Natural killer cell (primary cell): ENCODE data around the gene TMEM239. TPM values are rescaled to one million over a fixed set of nuclear protein-coding genes. Genes with fewer than 3 reads are reported as not detected.

Experiments
- ATAC-seq, 3 donors: fragments of 150-1000 bp in 2 of 3; fragments of 200-7000 bp in 1 of 3; cut with Tn5 transposase; 1 replicate in 1 of 3; 2 replicates in 2 of 3; pipeline ENCODE4 v1.10.0; 2021; ENCODE audit warnings: mild to moderate bottlenecking in 2 of 3, moderate library complexity in 2 of 3
- DNase-seq, 2 donors: peaks; one replicate each; pipeline versions ENCODE4 v3.0.0 to v3.0.0-alpha.2; 2013 to 2021; ENCODE audit warnings: mixed read lengths in 1 of 2
- H3K27ac ChIP-seq: one replicate; pipeline ENCODE4 v1.5.1; 2013; ENCODE audit warnings: mild to moderate bottlenecking, low read length
- H3K27me3 ChIP-seq: one replicate; pipeline ENCODE4 v1.6.1; 2013; ENCODE audit warnings: low read length; ENCODE audit not compliant: control insufficient read depth, insufficient read depth
- H3K36me3 ChIP-seq: one replicate; pipeline ENCODE4 v1.6.1; 2013; ENCODE audit warnings: low read length; ENCODE audit not compliant: control insufficient read depth, insufficient read depth
- H3K4me1 ChIP-seq: one replicate; pipeline ENCODE4 v1.6.1; 2013; ENCODE audit warnings: low read length; ENCODE audit not compliant: control insufficient read depth, insufficient read depth
- H3K4me3 ChIP-seq: one replicate; pipeline ENCODE4 v1.5.1; 2013; ENCODE audit warnings: low read length
- H3K9me3 ChIP-seq: one replicate; pipeline ENCODE4 v1.6.1; 2013; ENCODE audit warnings: low read length; ENCODE audit not compliant: control insufficient read depth, insufficient read depth
- H3K27ac Mint-ChIP-seq, 2 donors: one replicate each; pipeline ENCODE4 v1.8.0; 2022; ENCODE audit warnings: mild to moderate bottlenecking in 2 of 2, mixed read lengths in 2 of 2, moderate library complexity in 1 of 2
- H3K27me3 Mint-ChIP-seq, 2 donors: one replicate each; pipeline ENCODE4 v1.8.0; 2022; ENCODE audit warnings: low read depth in 2 of 2, mixed read lengths in 2 of 2
- H3K36me3 Mint-ChIP-seq: one replicate; pipeline ENCODE4 v1.8.0; 2022; ENCODE audit warnings: mixed read lengths
- H3K4me1 Mint-ChIP-seq, 2 donors: one replicate each; pipeline ENCODE4 v1.8.0; 2022; ENCODE audit warnings: mixed read lengths in 2 of 2
- H3K4me3 Mint-ChIP-seq: one replicate; pipeline ENCODE4 v1.8.0; 2022; ENCODE audit warnings: mild to moderate bottlenecking, moderate library complexity, mixed read lengths
- H3K9me3 Mint-ChIP-seq, 2 donors: one replicate each; pipeline ENCODE4 v1.8.0; 2022; ENCODE audit warnings: mixed read lengths in 2 of 2
- WGBS: methylation state at CpG from one replicate; pipeline ENCODE4 v1.1.7; 2013; ENCODE audit warnings: missing lambda C conversion rate; ENCODE audit not compliant: insufficient coverage; 5-methylcytosine and 5-hydroxymethylcytosine counted together
- intact Hi-C: fragments of 100-400 bp; cut with micrococcal nuclease; formaldehyde crosslinking; loops from one replicate; pipeline ENCODE4 v1.14.2; 2022
- total RNA-seq, 4 donors: library from RNA; stranded (reverse); fragments of 120-200 nt in 1 of 4; gene quantifications; one replicate each; pipeline versions ENCODE4 v1.2.3 to v1.2.4, GENCODE V29; 2013 to 2022
- TF ChIP-seq, protein P1 (sequence below): fragments of 200-600 bp; IDR thresholded peaks from one replicate; pipeline ENCODE4 v1.8.0; 2022; ENCODE audit warnings: antibody characterized with exemption

The TMEM239 gene
- total RNA-seq, 3 donors from 2014 or later (not counting 1 experiment from before 2014, with no cell fraction given), result not detected

- no peaks in the 10 kb centered on the region for H3K9me3 Mint-ChIP-seq
- H3K36me3 ChIP-seq, result peaks cover 3% of the 10 kb centered on the region
- 97% methylated on average over 5 of the region's 6 CpGs for WGBS
- H3K27ac Mint-ChIP-seq, result no peak overlapping the region
- H3K4me3 Mint-ChIP-seq, result no peak overlapping the region
- ATAC-seq (no peak), DNase-seq (no peak)
- H3K36me3 Mint-ChIP-seq, result no peaks in the 10 kb centered on the region
- H3K27ac ChIP-seq, result no peak overlapping the region
- H3K4me3 ChIP-seq, result no peak overlapping the region
- no peaks in the 10 kb centered on the region for H3K27me3 Mint-ChIP-seq
- H3K9me3 ChIP-seq, result no peaks in the 10 kb centered on the region
- TF ChIP-seq, protein P1, sequence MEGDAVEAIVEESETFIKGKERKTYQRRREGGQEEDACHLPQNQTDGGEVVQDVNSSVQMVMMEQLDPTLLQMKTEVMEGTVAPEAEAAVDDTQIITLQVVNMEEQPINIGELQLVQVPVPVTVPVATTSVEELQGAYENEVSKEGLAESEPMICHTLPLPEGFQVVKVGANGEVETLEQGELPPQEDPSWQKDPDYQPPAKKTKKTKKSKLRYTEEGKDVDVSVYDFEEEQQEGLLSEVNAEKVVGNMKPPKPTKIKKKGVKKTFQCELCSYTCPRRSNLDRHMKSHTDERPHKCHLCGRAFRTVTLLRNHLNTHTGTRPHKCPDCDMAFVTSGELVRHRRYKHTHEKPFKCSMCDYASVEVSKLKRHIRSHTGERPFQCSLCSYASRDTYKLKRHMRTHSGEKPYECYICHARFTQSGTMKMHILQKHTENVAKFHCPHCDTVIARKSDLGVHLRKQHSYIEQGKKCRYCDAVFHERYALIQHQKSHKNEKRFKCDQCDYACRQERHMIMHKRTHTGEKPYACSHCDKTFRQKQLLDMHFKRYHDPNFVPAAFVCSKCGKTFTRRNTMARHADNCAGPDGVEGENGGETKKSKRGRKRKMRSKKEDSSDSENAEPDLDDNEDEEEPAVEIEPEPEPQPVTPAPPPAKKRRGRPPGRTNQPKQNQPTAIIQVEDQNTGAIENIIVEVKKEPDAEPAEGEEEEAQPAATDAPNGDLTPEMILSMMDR, result no peak
- H3K4me1 Mint-ChIP-seq, result peaks cover 14 to 36% of the 10 kb centered on the region in 2 donors
- intact Hi-C loops, result no loop called here
- peaks cover 26% of the 10 kb centered on the region for H3K4me1 ChIP-seq
- no peaks in the 10 kb centered on the region for H3K27me3 ChIP-seq
Measured at GRCh38 chr20:2837221-2837960, 21.2 kb downstream of the TMEM239 start.

DNA sequence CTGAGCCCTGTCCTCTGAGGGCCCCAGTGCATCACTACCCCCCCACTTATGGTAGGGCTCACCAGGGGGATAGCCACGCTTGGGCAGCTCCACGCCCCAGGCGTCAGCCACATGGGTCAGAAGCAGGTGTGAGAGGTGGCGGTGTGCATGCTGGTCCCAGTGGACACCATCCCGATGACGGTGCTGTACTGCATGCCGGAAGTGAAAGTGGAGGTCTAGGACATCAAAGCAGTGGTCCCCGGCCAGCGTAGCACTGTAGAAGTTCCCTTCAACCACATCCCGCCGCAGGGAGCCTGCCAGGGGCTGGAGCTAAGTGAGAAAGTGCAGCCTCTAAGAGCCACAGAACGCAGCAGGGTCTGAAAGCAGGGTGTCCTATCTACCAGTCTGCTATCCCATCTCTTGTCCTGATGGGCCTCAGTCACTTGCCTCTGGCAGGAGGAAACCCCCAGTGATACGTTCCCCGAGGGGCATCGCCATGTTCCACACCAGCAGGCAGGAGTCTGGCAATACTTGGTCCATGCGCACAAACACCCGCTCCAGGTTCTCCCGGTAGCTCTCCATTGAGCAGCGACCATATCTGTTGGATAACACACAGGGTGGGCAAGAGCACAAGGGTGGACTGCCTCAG, 22.1 kb downstream of the TMEM239 start:
- intact Hi-C loops, result no loop called here
- peaks cover 26% of the 10 kb centered on the region for H3K4me1 ChIP-seq
- H3K4me3 ChIP-seq, result no peak overlapping the region
- H3K27ac ChIP-seq, result no peak overlapping the region
- no peak for ATAC-seq
- H3K9me3 ChIP-seq, result no peaks in the 10 kb centered on the region
- WGBS, result 94% methylated on average over 19 of the region's 19 CpGs
- Mint-ChIP-seq H3K36me3 (no peaks in the 10 kb centered on the region), H3K9me3 (no peaks in the 10 kb centered on the region), H3K27ac (no peak overlapping the region), H3K27me3 (no peaks in the 10 kb centered on the region), H3K4me3 (peak overlapping the region; percentile 52), H3K4me1 (peaks cover 14 to 36% of the 10 kb centered on the region in 2 donors)
- H3K36me3 ChIP-seq, result peaks cover 3% of the 10 kb centered on the region
- TF ChIP-seq, protein P1, result no peak
- DNase-seq, result no peak
- no peaks in the 10 kb centered on the region for H3K27me3 ChIP-seq

- no peak for DNase-seq
- ATAC-seq, result no peak
- H3K36me3 Mint-ChIP-seq, result no peaks in the 10 kb centered on the region
Measured at GRCh38 chr20:2838847-2839671, 22.9 kb downstream of the TMEM239 start.

More at GRCh38 chr20:2838847-2839671, 22.9 kb downstream of the TMEM239 start:
- intact Hi-C loops, result no loop called here
- Histone ChIP-seq H3K4me1 (peaks cover 26% of the 10 kb centered on the region), H3K27ac (no peak overlapping the region), H3K36me3 (peaks cover 7% of the 10 kb centered on the region), H3K4me3 (no peak overlapping the region), H3K9me3 (no peaks in the 10 kb centered on the region), H3K27me3 (no peaks in the 10 kb centered on the region)
- H3K27ac Mint-ChIP-seq, result peak overlapping the region; percentile 81 to 95
- WGBS, result 98% methylated on average over 15 of the region's 15 CpGs
- H3K27me3 Mint-ChIP-seq, result no peaks in the 10 kb centered on the region
- peaks cover 21 to 43% of the 10 kb centered on the region in 2 donors for H3K4me1 Mint-ChIP-seq
- H3K4me3 Mint-ChIP-seq, result peak overlapping the region; percentile 86
- TF ChIP-seq, protein P1, result no peak
- H3K9me3 Mint-ChIP-seq, result no peaks in the 10 kb centered on the region
